Stimulated activated CD4-positive, alpha-beta T cell treated with anti-CD3 and anti-CD28 coated beads, Interleukin-4, amount 100 ng/mL, for 4 hours (primary cell): Measurements from ENCODE around the gene CMBL.
"Not testable (repeated sequence)": the region's sequence is repeated elsewhere in the genome, so short reads cannot be mapped to it uniquely, and the experiment has no call there.

Experiments
- DNase-seq, 2 experiments: peaks; one replicate each; pipeline ENCODE4 v3.0.0-alpha.2; 2020

Gene CMBL

DNA sequence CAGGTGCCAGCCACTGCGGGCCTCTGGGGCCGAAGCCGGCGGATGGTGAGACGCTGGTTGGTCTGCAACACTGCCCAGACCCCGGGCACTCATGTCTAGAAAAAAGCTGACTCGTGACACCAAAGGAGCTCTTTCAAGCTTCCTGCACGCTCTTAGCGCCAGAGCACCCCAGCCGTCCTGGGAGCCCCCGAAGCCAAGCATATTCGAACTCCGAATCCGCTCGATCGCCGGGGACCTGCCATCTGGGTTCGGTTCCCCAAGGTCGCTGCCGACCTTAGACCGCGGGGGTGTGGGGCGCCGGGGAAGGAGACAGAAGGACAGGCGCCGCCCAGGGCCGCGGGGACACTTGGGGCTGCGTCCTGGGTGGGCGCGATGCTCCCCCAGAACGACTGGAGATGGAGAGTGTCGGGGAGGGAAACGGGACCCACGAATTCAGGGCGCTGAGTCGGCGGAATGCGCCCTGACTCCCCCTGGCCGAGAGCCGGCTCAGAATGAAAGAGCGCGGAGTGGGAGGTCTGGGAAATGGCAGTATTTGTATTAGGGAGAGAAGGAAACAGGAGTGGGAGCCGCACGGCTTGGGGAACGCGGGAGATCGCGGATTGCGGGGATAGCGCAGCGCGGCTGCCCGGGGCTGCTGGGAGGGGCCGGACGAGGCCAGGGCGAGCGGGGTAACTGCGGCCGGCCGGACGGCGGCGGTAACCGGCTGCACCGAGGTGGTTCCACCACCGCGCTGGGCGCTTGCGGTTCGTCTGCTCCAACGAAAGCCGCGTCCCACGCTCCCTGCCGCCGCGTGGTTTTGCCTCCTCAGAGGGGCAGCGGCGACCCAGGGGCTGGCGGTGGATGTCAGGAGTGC lies 25.7 kb upstream of the CMBL start:
- DNase-seq: no peak

GRCh38 chr5:10332301-10332700 lies 24.6 kb upstream of the CMBL start:
- DNase-seq: no peak

DNA sequence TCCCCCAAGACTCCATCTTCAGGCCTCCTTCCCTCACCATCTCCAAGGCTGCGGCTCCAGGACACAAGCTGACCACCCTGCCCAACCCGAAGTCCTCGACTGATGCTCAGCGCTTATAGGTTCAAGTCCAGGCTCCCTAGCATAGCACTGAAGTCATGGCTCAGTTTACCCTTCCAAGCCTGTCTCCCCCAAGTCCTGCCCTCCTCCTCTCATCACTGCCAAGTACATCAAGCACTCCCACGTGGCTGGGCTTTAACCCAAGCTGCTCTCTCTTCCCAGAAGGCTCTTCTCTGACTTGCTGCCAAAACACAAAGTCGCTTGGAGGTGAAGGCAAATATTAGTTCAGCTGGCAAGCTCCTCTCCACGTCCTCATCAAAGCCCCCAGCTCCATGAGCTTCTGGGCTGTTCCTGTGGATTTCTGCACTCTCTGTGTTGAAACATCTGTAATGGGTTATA lies 23.7 kb upstream of the CMBL start:
- no peak for DNase-seq

DNA sequence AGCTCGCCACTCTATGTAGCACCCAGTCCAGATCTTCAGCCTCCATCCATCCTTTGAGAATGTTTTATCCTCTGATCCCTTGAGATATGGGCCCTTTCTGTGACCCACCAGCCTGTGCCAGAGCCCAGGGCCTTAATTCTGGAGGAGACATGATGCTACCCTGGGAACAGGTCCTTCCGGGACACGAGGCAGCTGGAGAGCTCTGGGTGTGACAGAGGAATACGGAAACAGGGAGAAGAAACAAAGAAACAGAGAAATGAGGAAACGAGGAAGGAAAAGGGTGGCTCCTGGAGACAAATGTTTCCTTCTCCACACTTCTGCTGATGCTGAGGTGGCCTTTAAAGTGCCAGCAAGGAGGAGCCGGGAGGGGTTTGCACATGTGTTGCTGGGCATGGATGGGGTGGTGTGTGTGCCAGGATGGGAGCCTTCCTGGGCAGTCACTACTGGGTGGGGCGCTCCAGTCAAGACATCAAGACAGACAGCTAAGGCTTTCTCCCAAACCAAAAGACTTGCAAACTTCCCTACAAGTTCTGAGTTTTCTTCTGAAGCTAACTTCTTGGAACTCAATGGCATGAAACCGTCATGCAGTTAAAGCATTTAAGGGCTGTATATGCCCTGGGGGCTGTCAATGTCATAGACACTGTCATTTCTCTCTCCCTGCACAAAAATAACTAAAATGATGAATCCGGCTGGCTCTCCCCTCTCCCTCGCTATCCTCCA lies 23.0 kb upstream of the CMBL start:
- no peak for DNase-seq

GRCh38 chr5:10329820-10330481 lies 22.2 kb upstream of the CMBL start:
- no peak for DNase-seq

- DNase-seq: no peak
Observed at GRCh38 chr5:10329446-10329819, 21.7 kb upstream of the CMBL start.

- DNase-seq: no peak
Observed at GRCh38 chr5:10328323-10328722, 20.6 kb upstream of the CMBL start.

GRCh38 chr5:10324518-10325370 lies 17.0 kb upstream of the CMBL start:
- no peak for DNase-seq

DNA sequence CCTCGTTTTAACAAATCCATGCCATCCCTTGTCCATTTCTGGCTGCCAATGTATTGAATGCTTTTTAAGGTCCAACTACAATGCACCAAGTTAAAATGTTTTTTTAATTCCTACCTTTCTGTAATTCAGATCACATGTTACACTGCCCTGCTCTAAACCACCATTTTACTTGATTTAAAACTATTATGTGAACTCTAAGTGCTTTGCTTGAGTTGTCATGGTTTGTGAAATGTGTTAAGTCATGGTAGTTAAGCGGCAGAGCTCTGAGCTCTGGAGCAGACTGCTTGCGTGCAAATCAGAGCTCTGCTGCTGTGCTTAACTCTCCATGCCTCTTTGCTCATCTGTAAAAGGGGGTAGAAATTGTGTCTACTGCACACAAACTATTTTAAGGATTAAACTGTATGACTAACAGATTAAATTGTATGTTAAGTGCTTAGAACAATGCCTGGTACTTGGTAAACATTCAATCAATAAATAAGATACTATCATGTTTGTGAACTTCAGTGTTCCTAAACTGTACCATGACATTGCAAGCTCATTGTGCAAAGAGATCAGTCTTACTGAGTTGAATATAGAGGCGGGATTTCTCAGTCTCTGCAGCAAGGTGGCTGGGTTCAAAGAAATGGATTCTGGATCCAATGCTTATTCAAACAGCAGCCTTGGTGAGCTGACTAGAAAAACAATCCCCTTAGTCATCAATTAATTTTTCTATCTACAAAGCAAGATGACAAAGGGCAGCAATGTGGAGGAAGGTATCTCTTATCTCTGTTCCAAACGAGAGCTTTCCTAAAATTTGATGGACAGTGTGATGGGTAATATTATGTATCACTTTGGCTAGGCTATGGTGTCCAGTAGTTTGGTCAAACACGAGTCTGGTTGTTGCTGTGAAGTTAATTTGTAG lies 16.1 kb upstream of the CMBL start:
- no peak for DNase-seq

GRCh38 chr5:10321882-10322281 lies 14.2 kb upstream of the CMBL start:
- DNase-seq: no peak

- no peak for DNase-seq
Observed at GRCh38 chr5:10320793-10321192, 13.1 kb upstream of the CMBL start.

DNA sequence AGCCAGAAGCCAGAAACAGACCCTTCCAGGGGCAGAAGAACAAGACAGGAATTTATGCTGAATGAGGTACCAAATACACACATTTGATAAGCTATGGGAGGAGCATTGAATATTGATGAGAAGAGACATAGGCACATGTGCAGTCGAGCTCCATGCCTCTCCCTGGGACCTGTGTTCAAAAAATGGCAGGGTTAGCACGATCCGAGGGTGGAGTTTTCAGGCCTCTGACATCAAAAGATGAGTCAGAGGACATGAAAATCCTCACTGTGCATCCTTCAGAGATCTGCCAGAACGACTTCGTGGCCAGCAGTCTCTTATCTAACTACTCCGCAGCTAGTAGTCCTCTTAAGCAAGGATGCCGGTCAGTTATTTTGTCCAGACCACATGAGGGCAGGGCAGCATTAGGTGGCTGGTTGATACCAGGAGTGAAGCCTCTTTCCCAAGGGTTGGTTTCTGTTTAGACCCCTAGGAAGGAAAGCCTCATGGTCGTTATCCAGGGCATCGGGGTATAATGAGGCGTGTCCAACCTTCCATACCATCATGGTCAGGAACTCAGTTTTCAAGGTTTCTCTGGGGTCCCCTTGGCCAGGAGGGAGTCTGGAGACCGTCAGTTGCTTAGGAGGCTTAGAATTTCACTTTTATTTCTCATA lies 11.6 kb upstream of the CMBL start:
- no peak for DNase-seq

DNA sequence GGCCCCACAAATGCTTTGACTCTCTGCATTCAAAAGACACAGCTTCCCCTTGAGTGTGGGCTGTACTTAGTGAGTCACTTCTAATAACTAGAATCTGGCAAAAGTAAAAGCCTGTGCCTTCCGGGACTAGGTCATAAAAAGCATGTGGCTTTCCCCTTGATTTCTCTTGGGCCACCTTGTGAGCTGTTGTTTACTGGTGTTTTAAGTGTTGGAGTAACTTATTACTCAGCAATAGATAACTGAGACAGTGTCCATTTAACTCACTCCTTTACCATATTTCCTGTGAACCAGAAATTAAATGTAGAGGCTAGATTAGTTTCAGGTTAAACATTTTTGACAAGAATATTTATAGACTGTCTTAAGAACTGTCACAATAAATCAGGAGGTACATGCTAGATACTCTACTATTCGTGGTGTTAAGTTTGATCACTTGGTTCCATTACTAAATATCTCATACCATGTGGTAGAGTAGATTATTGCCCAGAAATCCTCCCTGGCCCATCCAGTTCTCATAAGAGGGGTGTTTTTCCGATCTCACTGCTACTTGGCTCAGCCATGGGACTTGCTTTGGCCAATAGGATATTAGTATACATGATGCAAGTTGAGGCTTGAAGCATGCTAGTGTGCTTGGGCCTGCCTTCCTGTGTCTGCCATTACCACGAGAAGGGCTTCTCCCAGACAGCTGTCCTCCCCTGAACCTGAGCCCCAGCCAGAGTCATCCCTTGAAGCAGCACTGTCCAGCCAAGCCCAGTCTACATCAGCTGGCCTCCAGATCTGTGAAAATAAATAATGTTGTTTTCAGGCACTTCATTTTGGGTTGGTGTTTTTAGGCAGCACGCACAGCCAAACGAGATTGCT lies 10.4 kb upstream of the CMBL start:
- DNase-seq: no peak

DNA sequence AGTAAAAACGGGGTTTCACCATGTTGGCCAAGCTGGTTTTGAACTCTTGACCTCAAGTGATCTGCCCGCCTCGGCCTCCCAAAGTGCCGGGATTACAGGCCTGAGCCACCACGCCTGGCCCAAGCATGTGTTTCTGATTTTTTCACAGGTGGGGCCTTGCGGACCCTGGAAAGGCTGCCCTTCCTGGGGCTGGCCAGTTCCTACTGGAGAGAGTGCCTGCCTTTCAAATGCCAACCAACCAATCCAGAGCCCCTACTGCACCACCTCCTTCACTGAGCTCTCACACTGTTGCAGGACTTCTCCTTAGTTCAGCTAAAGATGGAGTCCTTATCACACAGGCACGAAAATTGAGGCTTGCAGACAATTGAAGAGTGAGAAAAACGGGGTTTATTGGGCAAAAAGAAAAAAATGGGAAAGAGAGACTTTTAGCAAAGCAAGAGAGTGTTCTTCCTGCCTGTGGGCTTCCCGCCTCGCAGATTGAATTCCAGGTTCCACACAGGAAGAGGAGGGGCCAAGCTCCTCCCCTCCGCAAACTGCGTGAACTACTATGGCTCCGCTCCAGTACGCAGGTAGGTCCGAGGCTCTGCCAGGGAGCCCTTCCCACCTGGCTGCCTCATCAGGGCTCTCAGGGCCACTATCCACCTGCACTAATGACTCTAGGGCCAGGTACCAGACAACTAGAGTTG lies 8.3 kb upstream of the CMBL start:
- no peak for DNase-seq

DNA sequence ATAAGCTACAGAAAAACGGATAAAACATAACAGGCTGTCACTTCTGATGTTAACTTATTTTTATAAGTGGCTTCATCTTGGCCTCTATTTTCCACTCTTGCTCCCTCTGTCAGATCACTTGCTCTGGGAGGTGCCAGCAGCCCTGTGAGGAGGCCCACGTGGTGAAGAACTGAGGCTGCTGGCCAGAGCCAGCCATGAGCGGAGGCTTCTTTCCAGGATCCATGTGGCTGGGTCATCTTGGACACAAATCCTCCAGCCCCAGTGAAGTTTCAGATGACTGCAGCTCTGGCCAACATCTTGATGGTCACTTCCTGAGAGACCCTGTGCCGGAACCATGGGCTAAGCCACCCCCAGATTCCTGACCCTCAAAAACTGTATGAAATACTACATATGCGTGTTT lies 7.5 kb upstream of the CMBL start:
- DNase-seq: no peak

GRCh38 chr5:10311595-10312425 lies 4.1 kb upstream of the CMBL start:
- DNase-seq: no peak

DNA sequence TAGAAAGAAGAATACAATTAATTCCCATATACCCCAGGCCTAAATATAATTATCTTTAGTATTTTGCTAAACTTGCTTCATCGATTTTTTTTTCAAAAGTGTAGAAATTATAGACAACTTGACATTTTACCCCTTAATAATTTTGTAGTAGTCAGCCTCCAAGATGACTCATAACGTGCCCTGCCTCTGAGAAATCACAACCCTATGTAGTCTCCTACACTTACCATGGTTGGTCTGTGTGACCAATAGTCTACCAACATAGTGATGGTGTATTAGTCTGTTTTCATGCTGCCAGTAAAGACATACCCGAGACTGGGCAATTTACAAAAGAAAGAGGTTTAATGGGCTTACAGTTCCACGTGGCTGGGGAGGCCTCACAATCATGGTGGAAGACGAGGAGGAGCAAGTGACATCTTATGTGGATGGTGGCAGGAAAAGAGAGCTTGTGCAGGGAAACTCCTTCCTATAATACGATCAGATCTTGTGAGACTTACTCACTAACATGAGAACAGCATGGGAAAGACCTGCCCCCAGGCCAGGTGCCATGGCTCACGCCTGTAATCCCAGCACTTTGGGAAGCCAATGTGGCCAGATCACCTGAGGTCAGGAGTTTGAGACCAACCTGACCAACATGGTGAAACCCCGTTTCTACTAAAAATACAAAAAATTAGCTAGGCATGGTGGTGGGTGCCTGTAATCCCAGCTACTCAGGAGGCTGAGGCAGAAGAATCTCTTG lies 3.3 kb upstream of the CMBL start:
- not testable (repeated sequence) for DNase-seq
